Glutamatergic neuron (in vitro differentiated cells): ENCODE data around the gene ANKRD28. TPM values are rescaled to one million over a fixed set of nuclear protein-coding genes. Genes with fewer than 3 reads are reported as not detected.

ENCODE experiments used
- DNase-seq: peaks from one replicate; pipeline ENCODE4 v3.0.0; 2022
- H3K27ac Mint-ChIP-seq: one replicate; pipeline ENCODE4 v1.8.0; 2020; ENCODE audit warnings: mild to moderate bottlenecking, mixed read lengths, inconsistent platforms; ENCODE audit not compliant: unreplicated experiment
- H3K27me3 Mint-ChIP-seq: one replicate; pipeline ENCODE4 v1.8.0; 2020; ENCODE audit warnings: mild to moderate bottlenecking, moderate library complexity, mixed read lengths, inconsistent platforms; ENCODE audit not compliant: unreplicated experiment
- H3K36me3 Mint-ChIP-seq: one replicate; pipeline ENCODE4 v1.8.0; 2020; ENCODE audit warnings: mild to moderate bottlenecking, mixed read lengths, inconsistent platforms; ENCODE audit not compliant: unreplicated experiment
- H3K4me1 Mint-ChIP-seq: one replicate; pipeline ENCODE4 v1.8.0; 2020; ENCODE audit warnings: mild to moderate bottlenecking, low read depth, mixed read lengths, inconsistent platforms; ENCODE audit not compliant: unreplicated experiment
- H3K4me3 Mint-ChIP-seq: one replicate; pipeline ENCODE4 v1.8.0; 2020; ENCODE audit warnings: mild to moderate bottlenecking, mixed read lengths, inconsistent platforms; ENCODE audit not compliant: unreplicated experiment
- H3K9me3 Mint-ChIP-seq: one replicate; pipeline ENCODE4 v1.8.0; 2020; ENCODE audit warnings: mild to moderate bottlenecking, moderate library complexity, mixed read lengths, inconsistent platforms; ENCODE audit not compliant: unreplicated experiment
- CTCF ChIP-seq: fragments of 200-600 bp; sonication (generic); IDR thresholded peaks from one replicate; pipeline ENCODE4 v1.5.0; 2021; ENCODE audit not compliant: partially characterized antibody, unreplicated experiment
- total RNA-seq: library from RNA; stranded (reverse); fragmentation: NEBNext Ultra II Directional; extraction: Animal tissue kit (Norgen Biotek cat#: 25700); gene quantifications from one replicate; pipeline ENCODE4 v1.2.1, GENCODE V29; 2021; ENCODE audit not compliant: unreplicated experiment

Gene ANKRD28
- total RNA-seq, 1 donor from 2014 or later: 84.3 TPM

- no peak overlapping the region for H3K4me3 Mint-ChIP-seq
- no peaks in the 10 kb centered on the region for H3K4me1 Mint-ChIP-seq
- no peak overlapping the region for H3K27ac Mint-ChIP-seq
- peaks cover 1% of the 10 kb centered on the region for H3K27me3 Mint-ChIP-seq
- DNase-seq: no peak
- no peaks in the 10 kb centered on the region for H3K9me3 Mint-ChIP-seq
- no peak for TF ChIP-seq CTCF
- H3K36me3 Mint-ChIP-seq: peaks cover 7% of the 10 kb centered on the region
Measured at GRCh38 chr3:15708882-15709677, 88.7 kb downstream of the ANKRD28 start.

- DNase-seq: no peak
- Mint-ChIP-seq H3K27ac (no peak overlapping the region), H3K27me3 (peaks cover 1% of the 10 kb centered on the region), H3K4me3 (no peak overlapping the region), H3K36me3 (peaks cover 7% of the 10 kb centered on the region), H3K4me1 (no peaks in the 10 kb centered on the region), H3K9me3 (no peaks in the 10 kb centered on the region)
- no peak for TF ChIP-seq CTCF
Measured at GRCh38 chr3:15707779-15708178, 90.0 kb downstream of the ANKRD28 start.

- peaks cover 2% of the 10 kb centered on the region for H3K9me3 Mint-ChIP-seq
Measured at GRCh38 chr3:15703346-15703745, 94.4 kb downstream of the ANKRD28 start.

DNA sequence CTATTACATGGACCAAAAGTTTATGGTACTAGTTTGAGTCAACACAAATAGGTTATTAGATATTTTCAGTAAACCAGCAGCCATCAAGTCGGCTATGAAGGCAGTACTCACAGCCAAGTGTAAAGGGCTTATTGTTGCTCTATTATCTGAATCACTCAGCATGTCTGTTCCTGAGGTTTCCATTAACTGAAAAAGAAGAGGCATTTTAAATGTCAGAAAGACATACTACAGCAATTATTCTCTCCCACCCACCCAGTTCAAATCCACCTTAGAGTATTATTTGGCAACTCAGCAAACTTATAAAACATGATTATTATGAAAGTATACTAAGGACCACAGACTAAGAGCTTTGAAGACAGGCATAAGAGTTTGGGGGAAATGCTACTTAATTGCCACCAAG lies 103.2 kb downstream of the ANKRD28 start:
- Mint-ChIP-seq H3K27ac (no peak overlapping the region), H3K9me3 (peaks cover 3% of the 10 kb centered on the region), H3K36me3 (peaks cover 10% of the 10 kb centered on the region), H3K4me1 (no peaks in the 10 kb centered on the region), H3K27me3 (no peaks in the 10 kb centered on the region), H3K4me3 (no peak overlapping the region)
- TF ChIP-seq CTCF: no peak
- no peak for DNase-seq

More at GRCh38 chr3:15703346-15703745, 94.4 kb downstream of the ANKRD28 start:
- no peaks in the 10 kb centered on the region for H3K27me3 Mint-ChIP-seq
- DNase-seq: no peak
- H3K27ac Mint-ChIP-seq: no peak overlapping the region
- TF ChIP-seq CTCF: no peak
- H3K36me3 Mint-ChIP-seq: peaks cover 19% of the 10 kb centered on the region
- H3K4me1 Mint-ChIP-seq: no peaks in the 10 kb centered on the region
- no peak overlapping the region for H3K4me3 Mint-ChIP-seq

- no peak overlapping the region for H3K4me3 Mint-ChIP-seq
- no peaks in the 10 kb centered on the region for H3K27me3 Mint-ChIP-seq
- TF ChIP-seq CTCF: no peak
- no peak overlapping the region for H3K27ac Mint-ChIP-seq
- DNase-seq: no peak
- H3K9me3 Mint-ChIP-seq: peaks cover under 1% of the 10 kb centered on the region
- H3K36me3 Mint-ChIP-seq: peaks cover 3% of the 10 kb centered on the region
- no peaks in the 10 kb centered on the region for H3K4me1 Mint-ChIP-seq
Measured at GRCh38 chr3:15693355-15693754, 104.4 kb downstream of the ANKRD28 start.
